ENCODE results near the gene MAP10.

Gene MAP10

DNA sequence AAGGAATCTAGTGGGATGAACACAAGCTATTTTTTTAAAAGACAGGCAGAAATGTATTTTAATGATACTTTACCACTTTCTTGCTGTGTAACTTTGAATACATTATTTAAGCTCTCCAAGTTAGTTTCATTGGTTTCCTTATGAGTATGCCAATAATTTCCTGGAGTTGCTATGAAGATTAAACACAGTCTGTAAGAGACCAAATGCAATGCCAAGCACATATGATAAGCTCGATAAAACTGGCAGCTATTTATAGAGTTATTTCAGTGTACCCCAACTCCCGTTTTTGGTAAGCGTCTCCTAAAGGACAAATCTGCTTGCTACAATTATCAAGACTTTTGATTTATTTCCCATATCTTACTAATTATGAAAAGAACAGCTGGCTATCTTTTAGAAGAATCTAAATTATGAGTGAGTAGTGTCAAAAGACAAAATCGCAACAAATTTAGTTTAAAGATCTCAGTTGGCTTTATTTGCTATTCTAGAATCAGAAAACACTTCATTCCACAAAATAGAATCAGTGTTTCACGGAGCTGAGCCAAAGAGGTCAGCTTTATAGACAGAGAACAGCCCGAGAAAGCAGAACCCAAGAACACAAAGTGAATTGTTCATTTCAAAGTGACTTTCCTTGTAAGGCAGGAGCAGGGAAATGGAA, 7.2 kb upstream of the MAP10 start:
- DNase-seq, result no peak

GRCh38 chr1:232798920-232799319, 6.3 kb upstream of the MAP10 start:
- no peak for DNase-seq

GRCh38 chr1:232806186-232806510, 932 bp downstream of the MAP10 start:
- no peak for DNase-seq

GRCh38 chr1:232810856-232811255, 5.6 kb downstream of the MAP10 start:
- no peak for DNase-seq

DNA sequence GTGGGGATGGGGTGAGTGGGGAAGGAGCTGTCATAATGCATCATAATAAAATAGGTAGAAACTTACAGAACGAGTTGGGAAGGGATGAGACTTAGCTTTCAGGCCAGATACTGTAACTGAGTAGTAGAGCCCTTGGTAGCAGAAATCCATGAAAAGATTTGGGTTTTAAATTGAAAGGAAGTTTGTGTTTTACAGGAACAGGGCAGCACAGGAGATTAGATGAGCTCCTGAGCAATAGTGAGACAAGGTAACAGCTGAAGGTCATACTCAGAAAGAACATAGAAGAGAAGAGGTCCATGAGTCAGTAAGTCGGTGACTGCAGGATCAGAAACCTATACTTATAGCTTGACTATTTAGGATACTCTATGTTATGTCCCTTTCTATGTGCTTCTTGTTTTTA, 7.3 kb downstream of the MAP10 start:
- DNase-seq, result no peak

GRCh38 chr1:232813097-232813496, 7.9 kb downstream of the MAP10 start:
- no peak for DNase-seq

GRCh38 chr1:232813760-232814159, 8.5 kb downstream of the MAP10 start:
- DNase-seq, result no peak

GRCh38 chr1:232816324-232816723, 11.1 kb downstream of the MAP10 start:
- no peak for DNase-seq

DNA sequence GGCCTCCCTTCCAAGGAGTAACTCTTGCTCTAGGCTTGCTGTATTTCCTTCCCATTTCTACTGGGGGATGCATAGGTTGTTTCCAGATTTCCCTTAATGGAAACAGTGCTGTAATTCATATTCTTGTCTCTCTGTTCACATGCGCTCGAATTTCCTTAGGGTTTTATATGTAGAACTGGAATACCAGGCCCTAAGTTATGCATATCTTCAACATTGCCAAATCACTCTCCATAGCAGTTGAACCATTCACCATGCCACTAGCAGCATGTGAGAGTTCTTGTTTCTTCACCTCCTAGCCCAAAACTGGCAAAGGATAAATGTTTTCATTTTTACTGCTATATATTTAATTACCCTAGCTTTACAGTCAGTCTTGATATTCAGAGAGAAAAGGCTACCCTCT, 12.8 kb downstream of the MAP10 start:
- no peak for DNase-seq

GRCh38 chr1:232820431-232820830, 15.2 kb downstream of the MAP10 start:
- DNase-seq, result no peak

DNA sequence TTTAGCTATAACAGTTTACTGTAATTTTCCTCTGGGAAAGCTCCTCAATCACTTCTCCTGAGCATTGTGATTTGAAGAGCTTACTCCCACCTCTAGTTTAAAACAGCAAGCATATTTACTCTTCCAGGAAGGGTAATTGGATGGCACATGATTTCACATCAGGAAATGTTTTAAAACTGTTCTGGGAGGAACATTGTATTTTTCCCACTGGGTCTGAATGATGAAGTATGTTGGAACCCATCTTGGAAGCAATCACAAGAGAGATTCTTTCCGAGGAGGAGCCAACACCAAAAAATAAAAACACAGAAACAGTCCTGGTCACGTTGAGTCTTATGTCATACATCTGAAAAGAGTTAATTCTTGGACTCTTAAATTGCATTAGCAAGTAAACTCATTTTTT, 17.3 kb downstream of the MAP10 start:
- DNase-seq, result no peak

DNA sequence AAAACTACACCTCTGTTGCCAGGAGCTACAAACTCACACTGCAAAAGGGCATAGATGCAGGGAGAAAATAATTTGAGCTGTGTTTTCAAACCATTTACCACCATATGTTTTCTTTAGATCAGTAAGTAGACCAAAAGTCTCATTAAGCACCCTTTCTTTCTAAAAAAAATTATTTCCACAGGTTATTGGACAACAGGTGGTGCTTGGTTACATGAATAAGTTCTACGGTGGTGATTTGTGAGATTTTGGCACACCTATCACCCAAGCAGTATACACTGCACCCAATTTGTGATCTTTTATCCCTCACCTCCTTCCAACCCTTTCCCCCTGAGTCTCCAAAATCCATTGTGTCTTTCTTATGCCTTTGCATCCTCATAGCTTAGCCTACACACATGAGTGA, 21.1 kb downstream of the MAP10 start:
- DNase-seq, result no peak

DNA sequence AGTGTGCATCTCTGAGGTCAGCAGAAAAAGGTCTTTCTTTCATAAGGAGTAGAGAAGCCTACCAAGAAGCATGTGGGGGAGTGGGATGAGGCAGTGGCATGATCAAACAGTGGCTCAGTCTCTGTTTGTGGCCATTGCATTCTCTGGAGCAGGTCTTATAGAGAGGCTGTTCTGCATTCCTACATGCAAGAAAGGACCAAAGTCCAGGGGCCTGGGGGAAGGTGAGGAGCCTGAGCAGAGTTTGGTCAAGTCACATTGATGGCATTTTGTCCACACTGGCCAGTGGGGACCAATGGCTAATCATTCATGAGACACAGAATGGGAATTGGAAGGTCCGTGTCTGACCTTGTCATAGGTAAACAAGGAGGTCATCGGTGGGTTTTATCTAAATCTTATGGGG, 25.4 kb downstream of the MAP10 start:
- no peak for DNase-seq

DNA sequence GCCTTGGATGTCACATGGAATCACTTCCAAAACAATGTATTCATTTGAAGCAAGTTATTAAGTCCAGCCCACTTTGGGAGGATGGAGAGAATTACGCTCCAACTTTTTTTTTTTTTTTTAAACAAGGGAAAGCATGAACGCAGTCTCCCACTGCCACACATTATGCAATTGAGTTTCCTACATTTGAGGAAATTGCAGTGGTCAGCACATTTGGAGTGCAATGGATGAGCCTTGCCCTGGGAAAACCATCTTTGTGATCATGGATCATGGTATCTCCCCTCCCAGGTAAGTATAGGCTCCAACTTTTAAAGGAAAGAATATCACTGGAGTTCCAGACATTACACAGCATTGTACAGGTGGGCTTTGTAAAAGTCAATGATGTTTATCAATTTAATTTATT, 26.7 kb downstream of the MAP10 start:
- DNase-seq, result no peak

DNA sequence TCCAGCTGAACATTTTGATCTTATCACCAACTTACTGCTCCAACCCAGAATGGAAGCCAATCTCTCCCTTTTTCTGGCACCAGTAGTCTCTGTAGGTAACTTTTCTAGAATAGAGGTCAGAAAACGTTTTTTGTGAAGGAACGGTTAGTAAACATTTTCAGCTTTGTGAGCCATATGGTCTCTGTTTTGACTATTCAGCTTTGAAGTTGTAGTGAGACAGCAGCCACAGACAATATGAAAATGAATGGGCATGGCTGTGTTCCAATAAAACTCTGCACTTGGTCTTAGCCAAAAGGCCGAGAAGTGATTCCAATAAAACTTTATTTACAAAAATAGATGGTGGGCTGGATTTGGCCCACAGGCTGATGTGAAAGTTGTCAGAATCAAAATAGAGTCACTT, 28.9 kb downstream of the MAP10 start:
- no peak for DNase-seq

DNA sequence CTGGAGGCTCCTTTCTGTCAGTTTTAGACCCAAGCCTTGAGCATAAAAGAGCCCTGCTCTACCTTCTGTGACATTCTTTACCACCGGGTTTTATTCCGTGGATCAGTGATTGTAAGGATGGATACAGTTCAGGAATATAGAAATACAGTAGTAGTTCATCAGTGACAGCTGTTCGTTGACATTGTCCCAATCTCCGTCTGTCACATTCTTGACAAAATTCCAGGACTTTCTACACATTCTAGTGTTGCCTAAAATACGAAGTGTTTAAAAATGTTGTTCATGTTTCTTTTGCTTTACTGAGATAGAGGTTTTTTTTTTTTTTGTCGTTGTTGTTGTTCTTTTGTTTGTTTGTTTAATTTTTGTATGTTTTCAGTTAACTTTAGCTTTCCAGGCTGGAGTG, 29.9 kb downstream of the MAP10 start:
- DNase-seq, result no peak

GRCh38 chr1:232837087-232837486, 31.9 kb downstream of the MAP10 start:
- DNase-seq, result no peak

DNA sequence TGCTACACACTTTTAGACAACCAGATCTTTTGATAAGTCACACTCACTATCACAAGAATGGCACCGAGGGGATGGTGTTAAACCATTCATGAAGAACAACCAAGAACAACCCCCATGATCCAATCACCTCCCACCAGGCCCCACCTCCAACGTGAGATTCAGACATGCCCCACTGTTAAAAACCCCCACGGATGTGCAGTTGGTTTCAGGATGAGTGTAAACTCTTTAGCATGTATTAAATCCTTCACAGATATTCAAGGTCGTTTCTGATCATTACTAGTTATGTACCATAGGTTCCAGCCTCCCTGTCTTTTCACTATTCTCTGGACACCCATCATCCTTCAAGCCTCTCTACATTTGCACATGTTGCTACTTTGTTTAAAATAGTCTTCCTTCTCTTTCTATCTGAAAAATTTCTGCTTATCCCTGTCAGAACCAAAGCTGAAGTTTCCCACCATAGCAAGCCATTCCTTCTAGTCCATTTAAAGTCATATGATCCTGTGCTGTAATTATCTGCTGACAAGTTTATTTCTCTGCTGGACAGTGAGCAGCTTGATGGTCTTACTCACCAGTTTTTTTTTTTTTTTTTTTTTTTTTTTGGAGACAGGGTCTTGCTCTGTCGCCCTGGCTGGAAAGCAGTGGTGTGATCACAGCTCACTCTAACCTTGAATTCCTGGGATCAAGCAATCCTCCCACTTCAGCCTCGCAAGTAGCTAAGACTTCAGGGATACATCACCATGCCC, 36.8 kb downstream of the MAP10 start:
- DNase-seq, result no peak

GRCh38 chr1:232844791-232845190, 39.6 kb downstream of the MAP10 start:
- DNase-seq, result no peak

- no peak for DNase-seq
These were observed 40.3 kb downstream of the MAP10 start for GRCh38 chr1:232845406-232845955.

GRCh38 chr1:232851532-232851931, 46.3 kb downstream of the MAP10 start:
- no peak for DNase-seq

- DNase-seq, result no peak
These were observed 49.0 kb downstream of the MAP10 start for GRCh38 chr1:232853994-232854797.

DNA sequence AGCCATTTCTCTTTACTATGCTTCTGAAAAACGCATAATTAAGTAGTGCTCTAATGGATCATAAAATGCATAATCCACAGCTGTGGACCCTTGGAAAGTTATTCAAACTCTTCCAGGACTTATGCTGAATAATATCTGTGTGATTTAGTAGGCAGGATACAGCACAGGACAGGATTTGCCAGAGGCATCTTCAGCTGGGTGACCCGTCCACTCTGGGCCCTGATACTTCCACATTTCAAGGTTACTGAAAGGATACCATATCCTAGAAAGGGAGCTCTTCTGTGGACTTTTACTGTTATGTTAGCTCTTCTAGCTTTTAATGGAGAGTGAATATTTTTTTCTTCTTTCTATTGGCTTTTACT, 49.6 kb downstream of the MAP10 start:
- no peak for DNase-seq

GRCh38 chr1:232856541-232856940, 51.3 kb downstream of the MAP10 start:
- DNase-seq, result no peak
